ENCODE measurements around the gene RADIL.

GRCh38 chr7:4789194-4790077 lies 94.1 kb downstream of the RADIL start:
- TF ChIP-seq CTCF (IDR thresholded peaks at IDR 0.05; ENCODE audit: insufficient read depth, low read depth, low read length) (no peak), EZH2 (IDR thresholded peaks at IDR 0.05; ENCODE audit: insufficient read depth, low read length) (no peak)
